HEK293 (cell line): ENCODE data around the gene SMARCA2.
"Not testable (repeated sequence)": the region's sequence is repeated elsewhere in the genome, so short reads cannot be mapped to it uniquely, and the experiment has no call there.

Source experiments
- CTCF ChIA-PET: fragments of 350-600 bp; formaldehyde crosslinking; extraction: SDS; loops from one replicate; lab custom pipeline; 2021; ENCODE audit warnings: antibody characterized with exemption; lab: Yijun Ruan, JAX
- POLR2A ChIA-PET: fragments of 300-600 bp; formaldehyde crosslinking; extraction: SDS; loops from one replicate; lab custom pipeline; 2020; ENCODE audit warnings: antibody characterized with exemption, inconsistent platforms; lab: Yijun Ruan, JAX
- H3K27ac ChIP-seq: fragments of 200-500 bp; sonication (Bioruptor generic); 2 replicates; pipeline ENCODE4 v1.5.1; 2014; ENCODE audit warnings: low read depth, low read length, control low read depth, inconsistent platforms; ENCODE audit errors: extremely low read depth
- H3K36me3 ChIP-seq, 2 experiments: fragments of 200-500 bp in 1 of 2; sonication (Bioruptor generic) in 1 of 2; 1 replicate in 1 of 2; 2 replicates in 1 of 2; pipeline ENCODE4 v1.5.1; 2014 to 2017; ENCODE audit warnings: inconsistent platforms in 2 of 2, low read length in 2 of 2; ENCODE audit not compliant: control insufficient read depth in 2 of 2, insufficient read depth in 1 of 2
- H3K4me1 ChIP-seq: fragments of 200-500 bp; sonication (Bioruptor generic); 2 replicates; pipeline ENCODE4 v1.5.1; 2014; ENCODE audit warnings: mild to moderate bottlenecking, low read length, inconsistent platforms; ENCODE audit not compliant: control insufficient read depth, insufficient read depth
- H3K4me3 ChIP-seq: 2 replicates; pipeline ENCODE4 v1.5.1; 2011; ENCODE audit warnings: low read depth, mild to moderate bottlenecking, control low read depth, low read length, moderate library complexity
- H3K9me3 ChIP-seq: fragments of 200-500 bp; sonication (Bioruptor generic); 2 replicates; pipeline ENCODE4 v1.5.1; 2014; ENCODE audit warnings: low read depth, low read length, inconsistent platforms; ENCODE audit not compliant: control insufficient read depth, insufficient read depth
- KLF16 ChIP-seq: fragments of 450-650 bp; formaldehyde crosslinking; IDR thresholded peaks from 2 replicates; pipeline ENCODE4 v1.5.1; 2017; ENCODE audit warnings: missing biosample characterization, missing genetic modification characterization
- ZBTB7A ChIP-seq: fragments of 450-650 bp; formaldehyde crosslinking; IDR thresholded peaks from 2 replicates; pipeline ENCODE4 v1.5.1; 2016; ENCODE audit warnings: low read depth, missing biosample characterization, missing genetic modification characterization
- ZFP69B ChIP-seq: fragments of 450-650 bp; formaldehyde crosslinking; IDR thresholded peaks from 2 replicates; pipeline ENCODE4 v1.5.1; 2016; ENCODE audit warnings: missing biosample characterization, missing genetic modification characterization
- ZNF146 ChIP-seq: fragments of 450-650 bp; formaldehyde crosslinking; IDR thresholded peaks from 2 replicates; pipeline ENCODE4 v1.5.1; 2016; ENCODE audit warnings: missing biosample characterization, missing genetic modification characterization
- ZNF169 ChIP-seq: fragments of 450-650 bp; formaldehyde crosslinking; IDR thresholded peaks from 2 replicates; pipeline ENCODE4 v1.5.1; 2016; ENCODE audit warnings: missing biosample characterization, missing genetic modification characterization
- ZNF2 ChIP-seq: fragments of 450-650 bp; formaldehyde crosslinking; IDR thresholded peaks from 2 replicates; pipeline ENCODE4 v1.5.1; 2016; ENCODE audit warnings: missing biosample characterization, missing genetic modification characterization
- ZNF223 ChIP-seq: fragments of 450-650 bp; formaldehyde crosslinking; IDR thresholded peaks from 2 replicates; pipeline ENCODE4 v1.5.1; 2016; ENCODE audit warnings: missing biosample characterization, missing genetic modification characterization
- ZNF350 ChIP-seq: fragments of 450-650 bp; formaldehyde crosslinking; IDR thresholded peaks from 2 replicates; pipeline ENCODE4 v1.5.0; 2017; ENCODE audit warnings: missing biosample characterization, mild to moderate bottlenecking, missing genetic modification characterization
- ZNF48 ChIP-seq: fragments of 450-650 bp; formaldehyde crosslinking; IDR thresholded peaks from 2 replicates; pipeline ENCODE4 v1.5.1; 2016; ENCODE audit warnings: missing biosample characterization, missing genetic modification characterization
- ZNF600 ChIP-seq: fragments of 450-650 bp; formaldehyde crosslinking; IDR thresholded peaks from 2 replicates; pipeline ENCODE4 v1.5.1; 2016; ENCODE audit warnings: missing biosample characterization, missing genetic modification characterization
- ZNF621 ChIP-seq: fragments of 450-650 bp; formaldehyde crosslinking; IDR thresholded peaks from 2 replicates; pipeline ENCODE4 v1.5.1; 2017; ENCODE audit warnings: missing biosample characterization, missing genetic modification characterization
- ZNF623 ChIP-seq: fragments of 450-650 bp; formaldehyde crosslinking; IDR thresholded peaks from 2 replicates; pipeline ENCODE4 v1.5.1; 2016; ENCODE audit warnings: missing biosample characterization, missing genetic modification characterization
- ZNF664 ChIP-seq: fragments of 450-650 bp; formaldehyde crosslinking; IDR thresholded peaks from 2 replicates; pipeline ENCODE4 v1.5.1; 2016; ENCODE audit warnings: missing biosample characterization, missing genetic modification characterization
- ZNF692 ChIP-seq: fragments of 450-650 bp; formaldehyde crosslinking; IDR thresholded peaks from 2 replicates; pipeline ENCODE4 v1.5.1; 2016; ENCODE audit warnings: missing biosample characterization, missing genetic modification characterization
- ZNF830 ChIP-seq: fragments of 450-650 bp; IDR thresholded peaks from 2 replicates; pipeline ENCODE4 v1.5.0; 2018; ENCODE audit warnings: missing biosample characterization, missing genetic modification characterization, low read depth, mild to moderate bottlenecking, moderate library complexity
- TF ChIP-seq, protein P1 (sequence below): fragments of 450-650 bp; formaldehyde crosslinking; IDR thresholded peaks from 2 replicates; pipeline ENCODE4 v1.5.1; 2017; ENCODE audit warnings: missing biosample characterization, missing genetic modification characterization
- TF ChIP-seq, protein P2 (sequence below): fragments of 450-650 bp; formaldehyde crosslinking; IDR thresholded peaks from 2 replicates; pipeline ENCODE4 v1.5.1; 2016; ENCODE audit warnings: missing biosample characterization, missing genetic modification characterization, borderline replicate concordance
- TF ChIP-seq, protein P3 (sequence below): fragments of 450-650 bp; formaldehyde crosslinking; IDR thresholded peaks from 2 replicates; pipeline ENCODE4 v1.5.0; 2017; ENCODE audit warnings: missing biosample characterization, missing genetic modification characterization, borderline replicate concordance

SMARCA2 gene

GRCh38 chr9:2144619-2145018 lies 129.5 kb downstream of the SMARCA2 start (continued):
- TF ChIP-seq, protein P1, sequence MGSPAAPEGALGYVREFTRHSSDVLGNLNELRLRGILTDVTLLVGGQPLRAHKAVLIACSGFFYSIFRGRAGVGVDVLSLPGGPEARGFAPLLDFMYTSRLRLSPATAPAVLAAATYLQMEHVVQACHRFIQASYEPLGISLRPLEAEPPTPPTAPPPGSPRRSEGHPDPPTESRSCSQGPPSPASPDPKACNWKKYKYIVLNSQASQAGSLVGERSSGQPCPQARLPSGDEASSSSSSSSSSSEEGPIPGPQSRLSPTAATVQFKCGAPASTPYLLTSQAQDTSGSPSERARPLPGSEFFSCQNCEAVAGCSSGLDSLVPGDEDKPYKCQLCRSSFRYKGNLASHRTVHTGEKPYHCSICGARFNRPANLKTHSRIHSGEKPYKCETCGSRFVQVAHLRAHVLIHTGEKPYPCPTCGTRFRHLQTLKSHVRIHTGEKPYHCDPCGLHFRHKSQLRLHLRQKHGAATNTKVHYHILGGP = no peak
- TF ChIP-seq KLF16 (tag by site-specific recombination) = no peak

DNA sequence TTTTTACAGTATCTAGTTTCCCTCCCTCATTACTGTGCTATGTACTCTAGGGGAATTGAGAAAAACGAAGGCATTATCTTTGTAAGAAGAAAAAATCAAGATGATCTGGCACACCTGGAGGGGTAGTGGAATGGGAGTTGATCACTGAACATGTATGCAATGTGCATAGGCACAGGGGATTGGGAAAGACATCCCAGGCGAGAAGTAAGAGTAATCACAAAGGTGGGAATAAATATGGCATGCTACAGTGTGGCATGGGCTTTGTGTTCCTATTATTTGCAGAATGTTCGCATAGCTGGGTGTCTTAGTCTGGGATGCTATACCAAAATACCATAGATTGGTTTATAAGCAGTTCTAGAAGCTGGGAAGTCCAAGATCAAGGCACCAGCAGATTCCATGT lies 130.6 kb downstream of the SMARCA2 start:
- H3K9me3 ChIP-seq = no peaks in the 10 kb centered on the region
- H3K4me3 ChIP-seq = no peak overlapping the region
- ChIA-PET CTCF (no interaction called here), POLR2A (no interaction called here)
- TF ChIP-seq ZNF169 (tag by site-specific recombination) (no peak), ZNF830 (tag by site-specific recombination) (no peak), ZNF146 (tag by site-specific recombination) (no peak), ZNF623 (no peak), ZNF350 (tag by site-specific recombination) (no peak), ZNF600 (no peak), ZNF223 (tag by site-specific recombination) (no peak), ZNF664 (tag by site-specific recombination) (no peak), ZNF2 (tag by site-specific recombination) (no peak), ZNF692 (tag by site-specific recombination) (no peak), ZNF621 (tag by site-specific recombination) (no peak), ZBTB7A (tag by site-specific recombination) (no peak), ZNF48 (no peak), ZFP69B (no peak)
- TF ChIP-seq, protein P2, sequence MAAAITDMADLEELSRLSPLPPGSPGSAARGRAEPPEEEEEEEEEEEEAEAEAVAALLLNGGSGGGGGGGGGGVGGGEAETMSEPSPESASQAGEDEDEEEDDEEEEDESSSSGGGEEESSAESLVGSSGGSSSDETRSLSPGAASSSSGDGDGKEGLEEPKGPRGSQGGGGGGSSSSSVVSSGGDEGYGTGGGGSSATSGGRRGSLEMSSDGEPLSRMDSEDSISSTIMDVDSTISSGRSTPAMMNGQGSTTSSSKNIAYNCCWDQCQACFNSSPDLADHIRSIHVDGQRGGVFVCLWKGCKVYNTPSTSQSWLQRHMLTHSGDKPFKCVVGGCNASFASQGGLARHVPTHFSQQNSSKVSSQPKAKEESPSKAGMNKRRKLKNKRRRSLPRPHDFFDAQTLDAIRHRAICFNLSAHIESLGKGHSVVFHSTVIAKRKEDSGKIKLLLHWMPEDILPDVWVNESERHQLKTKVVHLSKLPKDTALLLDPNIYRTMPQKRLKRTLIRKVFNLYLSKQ (tag by site-specific recombination) = no peak
- TF ChIP-seq, protein P3, sequence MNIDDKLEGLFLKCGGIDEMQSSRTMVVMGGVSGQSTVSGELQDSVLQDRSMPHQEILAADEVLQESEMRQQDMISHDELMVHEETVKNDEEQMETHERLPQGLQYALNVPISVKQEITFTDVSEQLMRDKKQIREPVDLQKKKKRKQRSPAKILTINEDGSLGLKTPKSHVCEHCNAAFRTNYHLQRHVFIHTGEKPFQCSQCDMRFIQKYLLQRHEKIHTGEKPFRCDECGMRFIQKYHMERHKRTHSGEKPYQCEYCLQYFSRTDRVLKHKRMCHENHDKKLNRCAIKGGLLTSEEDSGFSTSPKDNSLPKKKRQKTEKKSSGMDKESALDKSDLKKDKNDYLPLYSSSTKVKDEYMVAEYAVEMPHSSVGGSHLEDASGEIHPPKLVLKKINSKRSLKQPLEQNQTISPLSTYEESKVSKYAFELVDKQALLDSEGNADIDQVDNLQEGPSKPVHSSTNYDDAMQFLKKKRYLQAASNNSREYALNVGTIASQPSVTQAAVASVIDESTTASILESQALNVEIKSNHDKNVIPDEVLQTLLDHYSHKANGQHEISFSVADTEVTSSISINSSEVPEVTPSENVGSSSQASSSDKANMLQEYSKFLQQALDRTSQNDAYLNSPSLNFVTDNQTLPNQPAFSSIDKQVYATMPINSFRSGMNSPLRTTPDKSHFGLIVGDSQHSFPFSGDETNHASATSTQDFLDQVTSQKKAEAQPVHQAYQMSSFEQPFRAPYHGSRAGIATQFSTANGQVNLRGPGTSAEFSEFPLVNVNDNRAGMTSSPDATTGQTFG (tag by site-specific recombination) = no peak
- H3K27ac ChIP-seq = no peak overlapping the region
- H3K4me1 ChIP-seq = no peaks in the 10 kb centered on the region
- no peaks in the 10 kb centered on the region for H3K36me3 ChIP-seq

DNA sequence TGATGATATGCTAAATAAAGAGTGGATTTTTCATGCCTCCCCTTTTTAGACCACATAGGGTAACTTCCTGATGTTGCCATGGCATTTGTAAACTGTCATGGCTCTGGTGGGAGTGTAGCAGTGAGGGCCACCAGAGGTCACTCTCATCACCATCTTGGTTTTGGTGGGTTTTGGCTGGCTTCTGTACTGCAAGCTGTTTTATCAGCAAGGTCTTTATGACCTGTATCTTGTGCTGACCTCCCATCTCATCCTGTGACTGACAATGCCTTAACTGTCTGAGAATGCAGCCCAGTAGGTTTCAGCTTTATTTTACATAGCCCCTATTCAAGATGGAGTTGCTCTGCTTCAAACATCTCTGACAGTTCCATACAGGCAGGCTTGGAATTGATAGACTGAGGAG lies 131.6 kb downstream of the SMARCA2 start:
- not testable (repeated sequence) for H3K4me3 ChIP-seq, H3K4me1 ChIP-seq, H3K9me3 ChIP-seq, H3K36me3 ChIP-seq, H3K27ac ChIP-seq
- CTCF ChIA-PET = interaction anchor here (0.6 to 1.3 kb wide), 9 partner anchors 15 to 657 kb away, joined by 3 to 4 read pairs (median 3); no protein-coding TSS in a partner anchor
- POLR2A ChIA-PET = interaction anchor here (0.6 to 1.1 kb wide), 2 partner anchors 29 to 697 kb away, joined by 3 to 4 read pairs; partner anchors contain the start of gene PUM3
